Testis (tissue), 2 donors: ENCODE measurements around the gene DLEC1.

Experiments
- POLR2A ChIP-seq: fragments of 450-650 bp; IDR thresholded peaks from one replicate; pipeline ENCODE4 v1.6.1; 2017; ENCODE audit warnings: antibody characterized with exemption, mild to moderate bottlenecking, moderate library complexity
- TF ChIP-seq, protein P1 (sequence below), 3 experiments: fragments of 450-650 bp in 2 of 3; fragments of 200-600 bp in 1 of 3; sonication (generic) in 1 of 3; IDR thresholded peaks; one replicate each; pipeline ENCODE4 v1.5.1; 2016 to 2019; ENCODE audit warnings: antibody characterized with exemption in 3 of 3, mild to moderate bottlenecking in 2 of 3, moderate library complexity in 1 of 3

DNA sequence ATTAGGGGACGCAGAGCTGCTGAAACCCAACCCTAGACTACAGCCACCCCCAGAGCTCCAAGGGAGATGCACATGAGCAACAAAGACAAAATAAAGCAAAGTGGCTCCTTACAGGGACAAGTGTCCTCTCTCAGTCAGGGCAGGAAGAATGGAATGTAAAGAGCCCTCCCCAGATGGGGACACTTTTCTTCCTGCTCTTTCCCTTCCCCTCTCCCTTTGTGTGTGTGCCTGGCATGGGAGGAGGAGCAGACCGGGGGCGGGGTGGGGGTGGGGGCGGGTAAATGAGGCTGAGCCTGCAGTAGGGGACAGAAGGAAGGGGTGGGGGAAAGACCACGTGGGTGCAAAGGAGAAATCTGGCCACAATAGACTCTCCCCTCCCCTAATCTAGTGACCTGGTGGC is 60.5 kb downstream of the DLEC1 start:
- TF ChIP-seq, protein P1, sequence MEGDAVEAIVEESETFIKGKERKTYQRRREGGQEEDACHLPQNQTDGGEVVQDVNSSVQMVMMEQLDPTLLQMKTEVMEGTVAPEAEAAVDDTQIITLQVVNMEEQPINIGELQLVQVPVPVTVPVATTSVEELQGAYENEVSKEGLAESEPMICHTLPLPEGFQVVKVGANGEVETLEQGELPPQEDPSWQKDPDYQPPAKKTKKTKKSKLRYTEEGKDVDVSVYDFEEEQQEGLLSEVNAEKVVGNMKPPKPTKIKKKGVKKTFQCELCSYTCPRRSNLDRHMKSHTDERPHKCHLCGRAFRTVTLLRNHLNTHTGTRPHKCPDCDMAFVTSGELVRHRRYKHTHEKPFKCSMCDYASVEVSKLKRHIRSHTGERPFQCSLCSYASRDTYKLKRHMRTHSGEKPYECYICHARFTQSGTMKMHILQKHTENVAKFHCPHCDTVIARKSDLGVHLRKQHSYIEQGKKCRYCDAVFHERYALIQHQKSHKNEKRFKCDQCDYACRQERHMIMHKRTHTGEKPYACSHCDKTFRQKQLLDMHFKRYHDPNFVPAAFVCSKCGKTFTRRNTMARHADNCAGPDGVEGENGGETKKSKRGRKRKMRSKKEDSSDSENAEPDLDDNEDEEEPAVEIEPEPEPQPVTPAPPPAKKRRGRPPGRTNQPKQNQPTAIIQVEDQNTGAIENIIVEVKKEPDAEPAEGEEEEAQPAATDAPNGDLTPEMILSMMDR (IDR thresholded peaks at IDR 0.05): no peak
- no peak for TF ChIP-seq POLR2A
